Left ventricle myocardium superior (tissue), 1 donor: ENCODE data around the gene SLC22A23. TPM values are rescaled to one million over a fixed set of nuclear protein-coding genes. Genes with fewer than 3 reads are reported as not detected.

ENCODE experiments used
- total RNA-seq: library from RNA; stranded (reverse); fragmentation: NEBNext Ultra II Directional; extraction: Animal tissue kit (Norgen Biotek cat#: 25700); gene quantifications from one replicate; pipeline ENCODE4 v1.2.1, GENCODE V29; 2021
- donor health status: DM: no; HTN: yes; CAD: no; lungs with severe emphysema.

Gene SLC22A23
- total RNA-seq, 1 donor from 2014 or later: 7.1 TPM

Other genes starting within 250 kb of the SLC22A23 start
- 1.0 TPM for gene TUBB2B, start 229.4 kb downstream of the SLC22A23 start, total RNA-seq
- 7.2 TPM for gene PSMG4, start 198.1 kb downstream of the SLC22A23 start, total RNA-seq